ENCODE data around the gene IQSEC3. TPM values are rescaled to one million over a fixed set of nuclear protein-coding genes. Genes with fewer than 3 reads are reported as not detected.

The IQSEC3 gene
- total RNA-seq, 1 experiment from 2014 or later = 1.7 TPM

GRCh38 chr12:214003-214741 lies 147.6 kb downstream of the IQSEC3 start, which contains the start of gene SLC6A12:
TSS of gene SLC6A12 (minus strand) at chr12:214157. CDS start at chr12:209986, 4,171 bp downstream.
- no peak for DNase-seq (ENCODE audit: low spot score)
- POLR2A ChIA-PET = no interaction called here
- no peak for TF ChIP-seq ZNF138 (CRISPR knock-in tag; conservative IDR thresholded peaks at IDR 0.05)
- no peak for TF ChIP-seq GABPB1 (CRISPR knock-in tag; IDR thresholded peaks at IDR 0.05)
- no peak for TF ChIP-seq NFATC4 (CRISPR knock-in tag; IDR thresholded peaks at IDR 0.05)
- no peak for TF ChIP-seq NR1H2 (CRISPR knock-in tag; IDR thresholded peaks at IDR 0.05)
- no peak for TF ChIP-seq ZNF121 (CRISPR knock-in tag; IDR thresholded peaks at IDR 0.05)
- no peak for TF ChIP-seq CREB1 (CRISPR knock-in tag; IDR thresholded peaks at IDR 0.05)
- no peak for TF ChIP-seq ZBTB21 (CRISPR knock-in tag; IDR thresholded peaks at IDR 0.05; ENCODE audit: borderline replicate concordance)
- TF ChIP-seq TEAD4 (CRISPR knock-in tag; IDR thresholded peaks at IDR 0.05) = no peak
- TF ChIP-seq NFYB (CRISPR knock-in tag; conservative IDR thresholded peaks at IDR 0.05; ENCODE audit: low read depth) = no peak
- no peak for TF ChIP-seq SMAD4 (CRISPR knock-in tag; IDR thresholded peaks at IDR 0.05)
- no peak for TF ChIP-seq CTCF (IDR thresholded peaks at IDR 0.05)
- TF ChIP-seq PRDM15 (CRISPR knock-in tag; IDR thresholded peaks at IDR 0.05) = no peak
- no peak for TF ChIP-seq MYBL2 (CRISPR knock-in tag; IDR thresholded peaks at IDR 0.05)
- no peak for TF ChIP-seq KAT7 (CRISPR knock-in tag; IDR thresholded peaks at IDR 0.05; ENCODE audit: borderline replicate concordance)
- TF ChIP-seq ERG (CRISPR knock-in tag; IDR thresholded peaks at IDR 0.05) = no peak
- no peak for TF ChIP-seq SP1 (CRISPR knock-in tag; conservative IDR thresholded peaks at IDR 0.05)
- no peak for TF ChIP-seq ETV6 (CRISPR knock-in tag; IDR thresholded peaks at IDR 0.05)
- TF ChIP-seq ZNF425 (CRISPR knock-in tag; conservative IDR thresholded peaks at IDR 0.05) = no peak
- no peak for TF ChIP-seq ZNF416 (CRISPR knock-in tag; IDR thresholded peaks at IDR 0.05)
- no peak for TF ChIP-seq TCF7 (CRISPR knock-in tag; IDR thresholded peaks at IDR 0.05; ENCODE audit: low read depth)
- no peak within 1 kb of the TSS for H3K27ac Mint-ChIP-seq
- H3K27me3 Mint-ChIP-seq (ENCODE audit: low read depth) = peaks cover 45% of the 10 kb centered on the region
- peak; percentile 60 for ATAC-seq
- CTCF ChIA-PET = interaction anchor here (1.8 to 2.7 kb wide), 2 partner anchors 15 to 25 kb away, joined by 8 to 9 read pairs; no protein-coding TSS in a partner anchor
- H3K4me1 Mint-ChIP-seq = peaks cover 27% of the 10 kb centered on the region
- no peaks in the 10 kb centered on the region for H3K36me3 Mint-ChIP-seq
- no peaks in the 10 kb centered on the region for H3K9me3 Mint-ChIP-seq
- H3K4me3 Mint-ChIP-seq = no peak within 1 kb of the TSS
